HAP-1 (cell line): ENCODE measurements around the gene CLN6.
A peak's percentile ranks its signal among the peaks of the same experiment; 100 is the strongest.

ENCODE experiments used
- DNase-seq, 2 experiments: peaks; one replicate each; pipeline ENCODE4 v3.0.0-alpha.2; 2016 to 2020; ENCODE audit warnings: low spot score in 2 of 2
- H3K27me3 ChIP-seq: fragments of 250-450 bp; sonication (Bioruptor Pico); 2 replicates; pipeline ENCODE4 v1.5.1; 2020; ENCODE audit warnings: low read depth, mild to moderate bottlenecking, moderate library complexity
- H3K36me3 ChIP-seq: fragments of 250-450 bp; sonication (Bioruptor Pico); replicated peaks from 2 replicates; pipeline ENCODE4 v1.5.1; 2020; ENCODE audit warnings: mild to moderate bottlenecking
- H3K4me1 ChIP-seq: fragments of 250-450 bp; sonication (Bioruptor Pico); 2 replicates; pipeline ENCODE4 v1.5.1; 2020; ENCODE audit warnings: mild to moderate bottlenecking
- H3K4me3 ChIP-seq: fragments of 250-450 bp; sonication (Bioruptor Pico); 2 replicates; pipeline ENCODE4 v1.5.1; 2020; ENCODE audit warnings: mild to moderate bottlenecking, moderate library complexity
- H3K9me3 ChIP-seq: fragments of 250-450 bp; sonication (Bioruptor Pico); 2 replicates; pipeline ENCODE4 v1.5.1; 2020; ENCODE audit warnings: mild to moderate bottlenecking, moderate library complexity
- in situ Hi-C: fragments of 300-500 bp; cut with MboI; formaldehyde crosslinking; loops from 3 replicates; pipeline ENCODE4 v1.14.3; 2020; ENCODE audit warnings: low sequenced_read_pairs, inconsistent platforms, mixed read lengths

Gene CLN6

GRCh38 chr15:68229386-68230156 lies at the start of gene CLN6:
Gene CLN6, minus strand, starts transcription at chr15:68229728. Its CDS starts 144 bp downstream, at chr15:68229584.
- in situ Hi-C loops, result no loop called here
- H3K4me1 ChIP-seq, result peaks cover 19% of the 10 kb centered on the region
- peak within 1 kb of the TSS; percentile 77 for H3K4me3 ChIP-seq
- no peaks in the 10 kb centered on the region for H3K27me3 ChIP-seq
- H3K36me3 ChIP-seq, result peaks cover 18% of the 10 kb centered on the region
- H3K9me3 ChIP-seq, result peaks cover 3% of the 10 kb centered on the region; the same call in 1 of the 2 replicates
- peak; percentile 87 to 95 for DNase-seq

- DNase-seq, result peak; percentile 76 to 77
Measured at GRCh38 chr15:68278595-68279405, 49.3 kb upstream of the CLN6 start.

GRCh38 chr15:68278345-68278594 lies 48.7 kb upstream of the CLN6 start:
- peaks cover 38% of the 10 kb centered on the region for H3K4me1 ChIP-seq

More at GRCh38 chr15:68278595-68279405, 49.3 kb upstream of the CLN6 start:
- in situ Hi-C loops, result no loop called here
- peaks cover 5% of the 10 kb centered on the region; the same call in 1 of the 2 replicates for H3K36me3 ChIP-seq
- H3K27me3 ChIP-seq, result no peaks in the 10 kb centered on the region
- peak overlapping the region; percentile 93 for H3K4me3 ChIP-seq
- H3K9me3 ChIP-seq, result no peaks in the 10 kb centered on the region
- H3K4me1 ChIP-seq, result peaks cover 38% of the 10 kb centered on the region

GRCh38 chr15:68277603-68278344 lies 48.2 kb upstream of the CLN6 start, which contains the start of gene FEM1B:
Gene FEM1B, plus strand, starts transcription at chr15:68277745. Its CDS starts 673 bp downstream, at chr15:68278418.
- Histone ChIP-seq H3K9me3 (no peaks in the 10 kb centered on the region), H3K4me1 (peaks cover 38% of the 10 kb centered on the region), H3K36me3 (peaks cover 5% of the 10 kb centered on the region; the same call in 1 of the 2 replicates), H3K27me3 (no peaks in the 10 kb centered on the region), H3K4me3 (peak within 1 kb of the TSS; percentile 93)
- peak; percentile 98 for DNase-seq
- in situ Hi-C loops, result no loop called here

More at GRCh38 chr15:68278345-68278594, 48.7 kb upstream of the CLN6 start:
- DNase-seq, result peak in 1 of 2 experiments; percentile 88
- peak overlapping the region; percentile 93 for H3K4me3 ChIP-seq
- H3K27me3 ChIP-seq, result no peaks in the 10 kb centered on the region
- H3K36me3 ChIP-seq, result peaks cover 5% of the 10 kb centered on the region; the same call in 1 of the 2 replicates
- in situ Hi-C loops, result no loop called here
- H3K9me3 ChIP-seq, result no peaks in the 10 kb centered on the region

GRCh38 chr15:68277131-68277602 lies 47.6 kb upstream of the CLN6 start:
- Histone ChIP-seq H3K36me3 (peaks cover 5% of the 10 kb centered on the region; the same call in 1 of the 2 replicates), H3K9me3 (no peaks in the 10 kb centered on the region), H3K4me1 (peaks cover 34% of the 10 kb centered on the region), H3K27me3 (no peaks in the 10 kb centered on the region), H3K4me3 (peak overlapping the region; percentile 93)
- in situ Hi-C loops, result no loop called here
- peak; percentile 76 to 85 for DNase-seq

GRCh38 chr15:68276668-68277067 lies 47.1 kb upstream of the CLN6 start:
- no peak for DNase-seq
- Histone ChIP-seq H3K4me1 (peaks cover 29% of the 10 kb centered on the region), H3K36me3 (peaks cover 5% of the 10 kb centered on the region; the same call in 1 of the 2 replicates), H3K4me3 (peak overlapping the region; percentile 93), H3K9me3 (no peaks in the 10 kb centered on the region), H3K27me3 (no peaks in the 10 kb centered on the region)
- in situ Hi-C loops, result no loop called here

- Histone ChIP-seq H3K4me3 (no peak overlapping the region), H3K36me3 (peaks cover 5% of the 10 kb centered on the region; the same call in 1 of the 2 replicates), H3K4me1 (peaks cover 18% of the 10 kb centered on the region), H3K27me3 (no peaks in the 10 kb centered on the region), H3K9me3 (no peaks in the 10 kb centered on the region)
- no peak for DNase-seq
- in situ Hi-C loops, result no loop called here
Measured at GRCh38 chr15:68275165-68275746, 45.7 kb upstream of the CLN6 start.

GRCh38 chr15:68274201-68274848 lies 44.8 kb upstream of the CLN6 start:
- H3K9me3 ChIP-seq, result no peaks in the 10 kb centered on the region
- H3K27me3 ChIP-seq, result no peaks in the 10 kb centered on the region
- in situ Hi-C loops, result no loop called here
- peaks cover 4% of the 10 kb centered on the region; the same call in 1 of the 2 replicates for H3K36me3 ChIP-seq
- H3K4me3 ChIP-seq, result no peak overlapping the region
- H3K4me1 ChIP-seq, result peaks cover 10% of the 10 kb centered on the region
- DNase-seq, result no peak

GRCh38 chr15:68272721-68273271 lies 43.3 kb upstream of the CLN6 start:
- Histone ChIP-seq H3K4me3 (no peak overlapping the region), H3K4me1 (peaks cover 10% of the 10 kb centered on the region), H3K36me3 (no peaks in the 10 kb centered on the region), H3K27me3 (peaks cover 10% of the 10 kb centered on the region), H3K9me3 (no peaks in the 10 kb centered on the region)
- in situ Hi-C loops, result no loop called here
- DNase-seq, result no peak

- no peaks in the 10 kb centered on the region for H3K36me3 ChIP-seq
- peaks cover 17% of the 10 kb centered on the region for H3K27me3 ChIP-seq
- DNase-seq, result no peak
- H3K4me3 ChIP-seq, result no peak overlapping the region
- H3K9me3 ChIP-seq, result no peaks in the 10 kb centered on the region
- in situ Hi-C loops, result no loop called here
- peaks cover 6% of the 10 kb centered on the region for H3K4me1 ChIP-seq
Measured at GRCh38 chr15:68271854-68272471, 42.4 kb upstream of the CLN6 start.

GRCh38 chr15:68268405-68268804 lies 38.9 kb upstream of the CLN6 start:
- Histone ChIP-seq H3K27me3 (peaks cover 46% of the 10 kb centered on the region), H3K4me3 (no peak overlapping the region), H3K36me3 (no peaks in the 10 kb centered on the region), H3K9me3 (no peaks in the 10 kb centered on the region), H3K4me1 (peaks cover 8% of the 10 kb centered on the region)
- no peak for DNase-seq
- in situ Hi-C loops, result no loop called here

GRCh38 chr15:68265674-68266073 lies 36.1 kb upstream of the CLN6 start:
- H3K4me1 ChIP-seq, result peaks cover 21% of the 10 kb centered on the region
- H3K36me3 ChIP-seq, result no peaks in the 10 kb centered on the region
- DNase-seq, result no peak
- in situ Hi-C loops, result no loop called here
- H3K27me3 ChIP-seq, result peaks cover 49% of the 10 kb centered on the region
- no peak overlapping the region for H3K4me3 ChIP-seq
- H3K9me3 ChIP-seq, result no peaks in the 10 kb centered on the region
